ENCODE data around the gene ERBB2.

The ERBB2 gene

GRCh38 chr17:39676198-39676819, 23.6 kb upstream of the ERBB2 start:
- H3F3A ChIP-seq (ENCODE audit: insufficient read depth, low read length) = no peaks in the 10 kb centered on the region
- TF ChIP-seq CTCF (IDR thresholded peaks at IDR 0.05; ENCODE audit: low read length) (no peak), EZH2 (optimal IDR thresholded peaks at IDR 0.05; ENCODE audit: low read depth, low read length) (no peak), EZH2phosphoT487 (IDR thresholded peaks at IDR 0.05; ENCODE audit: low read length) (no peak)
- no peaks in the 10 kb centered on the region for H4K20me1 ChIP-seq (ENCODE audit: insufficient read depth, low read length)
- H3K9me2 ChIP-seq (replicated peaks; ENCODE audit: insufficient read depth, low read length) = no peaks in the 10 kb centered on the region
- H3K9ac ChIP-seq (ENCODE audit: low read length) = no peak overlapping the region
- no peak overlapping the region for H2AFZ ChIP-seq (ENCODE audit: low read length)
- no peaks in the 10 kb centered on the region for H3K9me3 ChIP-seq (replicated peaks; ENCODE audit: insufficient read depth, low read length)
- no peak overlapping the region for H3K4me3 ChIP-seq (ENCODE audit: low read length)
- H3K27me3 ChIP-seq (replicated peaks; ENCODE audit: insufficient read depth, low read length) = no peaks in the 10 kb centered on the region
- DNase-seq = no peak
- no peak overlapping the region for H3K27ac ChIP-seq (ENCODE audit: low read length)
- H3K4me1 ChIP-seq (ENCODE audit: low read length) = no peaks in the 10 kb centered on the region
- H3K4me2 ChIP-seq (ENCODE audit: low read depth, low read length) = no peak overlapping the region
- no peaks in the 10 kb centered on the region for H3K79me2 ChIP-seq (ENCODE audit: low read length)
- no peaks in the 10 kb centered on the region for H3K36me3 ChIP-seq (replicated peaks; ENCODE audit: insufficient read depth, low read length)

DNA sequence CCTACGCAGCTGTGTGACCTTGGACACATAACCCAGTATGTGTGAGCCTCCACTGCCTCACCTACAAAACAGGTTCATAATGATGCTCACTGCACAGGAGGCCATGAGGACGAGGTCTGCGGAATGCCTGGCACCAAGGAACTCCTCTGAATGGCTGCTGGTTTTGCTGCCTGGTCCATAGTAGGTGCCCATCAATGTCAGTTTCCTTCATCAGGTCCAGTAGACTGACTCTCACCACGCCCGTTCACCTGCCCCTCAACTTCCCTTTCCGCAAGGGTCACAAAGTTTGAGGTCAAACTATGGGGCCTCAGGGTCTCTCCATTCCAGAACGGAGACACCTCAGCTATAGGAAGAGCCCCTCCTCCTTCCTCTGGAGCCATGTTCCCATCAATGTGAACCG, 22.8 kb upstream of the ERBB2 start:
- H3K4me3 ChIP-seq (ENCODE audit: low read length) = no peak overlapping the region
- no peaks in the 10 kb centered on the region for H3F3A ChIP-seq (ENCODE audit: insufficient read depth, low read length)
- no peak overlapping the region for H3K27ac ChIP-seq (ENCODE audit: low read length)
- TF ChIP-seq EZH2phosphoT487 (IDR thresholded peaks at IDR 0.05; ENCODE audit: low read length) (no peak), EZH2 (optimal IDR thresholded peaks at IDR 0.05; ENCODE audit: low read depth, low read length) (no peak), CTCF (IDR thresholded peaks at IDR 0.05; ENCODE audit: low read length) (no peak)
- H3K4me2 ChIP-seq (ENCODE audit: low read depth, low read length) = no peak overlapping the region
- H3K9me3 ChIP-seq (replicated peaks; ENCODE audit: insufficient read depth, low read length) = no peaks in the 10 kb centered on the region
- no peaks in the 10 kb centered on the region for H3K79me2 ChIP-seq (ENCODE audit: low read length)
- no peaks in the 10 kb centered on the region for H4K20me1 ChIP-seq (ENCODE audit: insufficient read depth, low read length)
- no peak overlapping the region for H2AFZ ChIP-seq (ENCODE audit: low read length)
- no peaks in the 10 kb centered on the region for H3K4me1 ChIP-seq (ENCODE audit: low read length)
- H3K36me3 ChIP-seq (replicated peaks; ENCODE audit: insufficient read depth, low read length) = no peaks in the 10 kb centered on the region
- no peaks in the 10 kb centered on the region for H3K9me2 ChIP-seq (replicated peaks; ENCODE audit: insufficient read depth, low read length)
- no peak overlapping the region for H3K9ac ChIP-seq (ENCODE audit: low read length)
- no peaks in the 10 kb centered on the region for H3K27me3 ChIP-seq (replicated peaks; ENCODE audit: insufficient read depth, low read length)
- DNase-seq = no peak

DNA sequence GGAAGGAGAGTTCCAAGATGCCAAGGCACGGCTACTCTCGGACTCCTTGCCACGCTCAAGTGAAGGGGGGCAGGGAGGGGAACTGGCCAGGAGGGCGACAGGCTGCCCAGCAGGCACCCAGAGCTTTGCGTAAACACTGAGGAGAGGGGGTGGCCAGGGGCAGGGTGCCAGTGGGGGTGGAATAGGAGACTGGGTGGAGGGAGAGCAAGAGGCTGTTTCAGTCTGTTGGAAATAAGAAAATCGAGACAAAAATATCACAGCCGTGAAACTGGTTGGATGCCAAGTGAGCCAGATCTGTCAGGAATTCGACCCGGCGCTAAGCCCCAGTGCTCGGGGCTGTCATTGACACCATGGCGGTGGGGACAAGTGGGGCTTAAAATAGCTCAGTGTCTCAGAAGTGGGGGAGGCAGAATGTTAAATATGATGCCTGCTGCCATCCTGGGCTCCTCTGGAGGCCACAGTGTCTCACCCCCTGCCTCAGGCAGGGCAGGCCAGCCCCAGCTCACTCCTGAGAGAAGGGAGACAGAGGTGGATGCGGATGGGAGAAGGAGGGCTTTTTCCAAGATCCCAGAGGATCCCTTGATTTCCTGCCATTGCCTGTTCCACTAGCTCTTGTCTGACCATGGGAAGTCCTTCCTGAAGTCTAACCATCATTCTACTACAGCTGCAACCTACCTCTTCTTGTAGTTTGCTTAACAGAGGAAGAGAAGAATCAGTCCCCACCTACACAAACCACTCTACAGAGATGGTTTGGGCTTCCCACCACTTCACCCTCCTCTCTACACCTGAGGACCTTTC, 22.1 kb upstream of the ERBB2 start:
- Histone ChIP-seq H3K9me2 (replicated peaks; ENCODE audit: insufficient read depth, low read length) (no peaks in the 10 kb centered on the region), H3K36me3 (replicated peaks; ENCODE audit: insufficient read depth, low read length) (no peaks in the 10 kb centered on the region), H3K9ac (ENCODE audit: low read length) (no peak overlapping the region), H3K4me1 (ENCODE audit: low read length) (no peaks in the 10 kb centered on the region), H3F3A (ENCODE audit: insufficient read depth, low read length) (no peaks in the 10 kb centered on the region), H3K27me3 (replicated peaks; ENCODE audit: insufficient read depth, low read length) (no peaks in the 10 kb centered on the region), H3K79me2 (ENCODE audit: low read length) (no peaks in the 10 kb centered on the region), H3K4me2 (ENCODE audit: low read depth, low read length) (no peak overlapping the region), H3K27ac (ENCODE audit: low read length) (no peak overlapping the region), H3K4me3 (ENCODE audit: low read length) (no peak overlapping the region), H4K20me1 (ENCODE audit: insufficient read depth, low read length) (no peaks in the 10 kb centered on the region), H2AFZ (ENCODE audit: low read length) (no peak overlapping the region), H3K9me3 (replicated peaks; ENCODE audit: insufficient read depth, low read length) (no peaks in the 10 kb centered on the region)
- DNase-seq = no peak
- TF ChIP-seq CTCF (IDR thresholded peaks at IDR 0.05; ENCODE audit: low read length) (no peak), EZH2phosphoT487 (IDR thresholded peaks at IDR 0.05; ENCODE audit: low read length) (no peak), EZH2 (optimal IDR thresholded peaks at IDR 0.05; ENCODE audit: low read depth, low read length) (no peak)
